Activated B cell treated with CpG ODN at 0.5 μM for 24 hours (primary cell): ENCODE data around the gene GABPA. TPM values are rescaled to one million over a fixed set of nuclear protein-coding genes. Genes with fewer than 3 reads are reported as not detected.
"Not testable (repeated sequence)": the region's sequence is repeated elsewhere in the genome, so short reads cannot be mapped to it uniquely, and the experiment has no call there.

Experiments used
- ATAC-seq: fragments of 200-7000 bp; cut with Tn5 transposase; one replicate; pipeline ENCODE4 v1.10.0; 2021; ENCODE audit warnings: low read depth, mild to moderate bottlenecking, moderate library complexity
- CTCF ChIA-PET: fragments of 350-600 bp; sonication (Branson Sonifier 250); formaldehyde crosslinking; loops from one replicate; lab custom pipeline; 2021; ENCODE audit warnings: antibody characterized with exemption; lab: Charles Lee
- POLR2A ChIA-PET: fragments of 350-600 bp; sonication (Branson Sonifier 250); formaldehyde crosslinking; loops from one replicate; lab custom pipeline; 2021; ENCODE audit warnings: antibody characterized with exemption; lab: Charles Lee
- DNase-seq: peaks from one replicate; pipeline ENCODE4 v3.0.0; 2022
- H3K27ac Mint-ChIP-seq: one replicate; pipeline ENCODE4 v1.8.0; 2020; ENCODE audit warnings: mixed read lengths
- H3K27me3 Mint-ChIP-seq: one replicate; pipeline ENCODE4 v1.8.0; 2021; ENCODE audit warnings: mixed read lengths
- H3K36me3 Mint-ChIP-seq: one replicate; pipeline ENCODE4 v1.8.0; 2021; ENCODE audit warnings: low read depth, mixed read lengths
- H3K4me1 Mint-ChIP-seq: one replicate; pipeline ENCODE4 v1.8.0; 2021; ENCODE audit warnings: mixed read lengths
- H3K4me3 Mint-ChIP-seq: one replicate; pipeline ENCODE4 v1.8.0; 2020; ENCODE audit warnings: mild to moderate bottlenecking, mixed read lengths
- H3K9me3 Mint-ChIP-seq: one replicate; pipeline ENCODE4 v1.8.0; 2020; ENCODE audit warnings: mixed read lengths
- CTCF ChIP-seq: fragments of 200-600 bp; IDR thresholded peaks from one replicate; pipeline ENCODE4 v1.8.0; 2022; ENCODE audit warnings: antibody characterized with exemption, mild to moderate bottlenecking
- intact Hi-C: fragments of 100-400 bp; cut with micrococcal nuclease; formaldehyde crosslinking; loops from one replicate; pipeline ENCODE4 v1.15.1; 2024
- total RNA-seq: library from RNA; stranded (reverse); gene quantifications from 2 replicates; pipeline ENCODE4 v1.2.3, GENCODE V29; 2022

GABPA gene
- total RNA-seq, 1 donor from 2014 or later, result 34.6 TPM

GRCh38 chr21:25709684-25710265 is 25.0 kb upstream of the GABPA start:
- Mint-ChIP-seq H3K27ac (no peak overlapping the region), H3K36me3 (no peaks in the 10 kb centered on the region), H3K27me3 (no peaks in the 10 kb centered on the region), H3K4me1 (no peaks in the 10 kb centered on the region), H3K4me3 (no peak overlapping the region), H3K9me3 (no peaks in the 10 kb centered on the region)
- CTCF ChIA-PET, result interaction anchor here (0.9 kb wide), 1 partner anchor 102 kb away, joined by 3 read pairs; no protein-coding TSS in a partner anchor
- POLR2A ChIA-PET, result no interaction called here
- DNase-seq (no peak), ATAC-seq (no peak)
- intact Hi-C loops, result loop anchor here (2.0 kb wide), 1 partner anchor 813 kb away; no protein-coding TSS in a partner anchor
- no peak for TF ChIP-seq CTCF

- ATAC-seq, result no peak
- intact Hi-C loops, result no loop called here
- H3K4me1 Mint-ChIP-seq, result no peaks in the 10 kb centered on the region
- no peak for DNase-seq
- H3K27ac Mint-ChIP-seq, result no peak overlapping the region
- no peaks in the 10 kb centered on the region for H3K9me3 Mint-ChIP-seq
- no peak overlapping the region for H3K4me3 Mint-ChIP-seq
- no peaks in the 10 kb centered on the region for H3K27me3 Mint-ChIP-seq
- ChIA-PET CTCF (no interaction called here), POLR2A (no interaction called here)
- no peak for TF ChIP-seq CTCF
- H3K36me3 Mint-ChIP-seq, result no peaks in the 10 kb centered on the region
Observed at GRCh38 chr21:25710550-25710949, 24.2 kb upstream of the GABPA start.

- intact Hi-C loops, H3K27me3 Mint-ChIP-seq, H3K4me3 Mint-ChIP-seq, H3K4me1 Mint-ChIP-seq, ATAC-seq, H3K27ac Mint-ChIP-seq, CTCF ChIA-PET, DNase-seq, POLR2A ChIA-PET, H3K9me3 Mint-ChIP-seq: not testable (repeated sequence)
- peaks cover 10% of the 10 kb centered on the region for H3K36me3 Mint-ChIP-seq
Observed at GRCh38 chr21:25714066-25714465, 20.7 kb upstream of the GABPA start.

GRCh38 chr21:25717491-25718147 is 17.2 kb upstream of the GABPA start:
- CTCF ChIA-PET, result no interaction called here
- POLR2A ChIA-PET, result no interaction called here
- Mint-ChIP-seq H3K4me1 (no peaks in the 10 kb centered on the region), H3K27ac (no peak overlapping the region), H3K36me3 (peaks cover 25% of the 10 kb centered on the region), H3K27me3 (no peaks in the 10 kb centered on the region), H3K4me3 (no peak overlapping the region), H3K9me3 (no peaks in the 10 kb centered on the region)
- no peak for DNase-seq
- intact Hi-C loops, result no loop called here
- no peak for TF ChIP-seq CTCF
- ATAC-seq, result no peak

- peaks cover 58% of the 10 kb centered on the region for H3K36me3 Mint-ChIP-seq
- ChIA-PET POLR2A (no interaction called here), CTCF (no interaction called here)
- H3K27ac Mint-ChIP-seq, result no peak overlapping the region
- H3K27me3 Mint-ChIP-seq, result no peaks in the 10 kb centered on the region
- TF ChIP-seq CTCF, result no peak
- intact Hi-C loops, result no loop called here
- ATAC-seq, result no peak
- no peaks in the 10 kb centered on the region for H3K9me3 Mint-ChIP-seq
- no peak for DNase-seq
- H3K4me3 Mint-ChIP-seq, result no peak overlapping the region
- no peaks in the 10 kb centered on the region for H3K4me1 Mint-ChIP-seq
Observed at GRCh38 chr21:25721987-25722386, 12.8 kb upstream of the GABPA start.
